Naive thymus-derived CD4-positive, alpha-beta T cell (primary cell): ENCODE results near the gene JAKMIP1. TPM values are rescaled to one million over a fixed set of nuclear protein-coding genes. Genes with fewer than 3 reads are reported as not detected.

Experiments used
- ATAC-seq: fragments of 150-1000 bp; cut with Tn5 transposase; 2 replicates; pipeline ENCODE4 v1.10.0; 2021; ENCODE audit warnings: mild to moderate bottlenecking, moderate library complexity
- CTCF ChIA-PET: fragments of 350-600 bp; sonication (Branson Sonifier 250); formaldehyde crosslinking; loops from one replicate; lab custom pipeline; 2021; ENCODE audit warnings: antibody characterized with exemption; lab: Charles Lee
- POLR2A ChIA-PET: fragments of 350-600 bp; sonication (Branson Sonifier 250); formaldehyde crosslinking; loops from one replicate; lab custom pipeline; 2021; ENCODE audit warnings: antibody characterized with exemption, inconsistent platforms; lab: Charles Lee
- DNase-seq, 9 donors: peaks; one replicate each; pipeline versions ENCODE4 v3.0.0 to v3.0.0-alpha.2; 2020 to 2022; ENCODE audit warnings: mixed read lengths in 1 of 9
- H3K27ac ChIP-seq: one replicate; pipeline ENCODE4 v1.7.0; 2013; ENCODE audit warnings: mild to moderate bottlenecking, low read depth, low read length, moderate library complexity
- H3K27me3 ChIP-seq, 2 donors: one replicate each; pipeline ENCODE4 v1.7.0; 2013; ENCODE audit warnings: low read length in 2 of 2, mild to moderate bottlenecking in 2 of 2, moderate library complexity in 2 of 2; ENCODE audit not compliant: control insufficient read depth in 2 of 2, insufficient read depth in 2 of 2
- H3K36me3 ChIP-seq, 3 experiments: 1 replicate in 2 of 3; 2 replicates in 1 of 3; pipeline ENCODE4 v1.7.0; 2013; ENCODE audit warnings: low read length in 3 of 3, mild to moderate bottlenecking in 3 of 3, moderate library complexity in 1 of 3; ENCODE audit not compliant: insufficient read depth in 3 of 3, control insufficient read depth in 2 of 3
- H3K4me1 ChIP-seq, 2 donors: one replicate each; pipeline ENCODE4 v1.7.0; 2013; ENCODE audit warnings: low read length in 2 of 2, mild to moderate bottlenecking in 2 of 2, moderate library complexity in 1 of 2; ENCODE audit not compliant: control insufficient read depth in 2 of 2, insufficient read depth in 2 of 2
- H3K4me3 ChIP-seq: 2 replicates; pipeline ENCODE4 v1.7.0; 2013; ENCODE audit warnings: mild to moderate bottlenecking, low read length
- H3K9me3 ChIP-seq, 3 experiments: 1 replicate in 2 of 3; 2 replicates in 1 of 3; pipeline ENCODE4 v1.7.0; 2013; ENCODE audit warnings: low read length in 3 of 3; ENCODE audit not compliant: control insufficient read depth in 2 of 3
- H3K27ac Mint-ChIP-seq, 9 donors: one replicate each; pipeline ENCODE4 v1.8.0; 2020 to 2022; ENCODE audit warnings: mixed read lengths in 9 of 9, mild to moderate bottlenecking in 8 of 9, moderate library complexity in 5 of 9, inconsistent platforms in 2 of 9
- H3K27me3 Mint-ChIP-seq, 5 donors: one replicate each; pipeline ENCODE4 v1.8.0; 2021 to 2022; ENCODE audit warnings: mixed read lengths in 5 of 5, mild to moderate bottlenecking in 1 of 5
- H3K36me3 Mint-ChIP-seq, 5 donors: one replicate each; pipeline ENCODE4 v1.8.0; 2020 to 2022; ENCODE audit warnings: mixed read lengths in 5 of 5, mild to moderate bottlenecking in 3 of 5, inconsistent platforms in 1 of 5
- H3K4me1 Mint-ChIP-seq, 7 donors: one replicate each; pipeline ENCODE4 v1.8.0; 2020 to 2022; ENCODE audit warnings: mixed read lengths in 7 of 7, mild to moderate bottlenecking in 3 of 7, inconsistent platforms in 1 of 7
- H3K4me3 Mint-ChIP-seq, 10 donors: one replicate each; pipeline ENCODE4 v1.8.0; 2020 to 2022; ENCODE audit warnings: mild to moderate bottlenecking in 10 of 10, mixed read lengths in 10 of 10, moderate library complexity in 6 of 10, inconsistent platforms in 2 of 10
- H3K9me3 Mint-ChIP-seq, 11 donors: one replicate each; pipeline ENCODE4 v1.8.0; 2020 to 2022; ENCODE audit warnings: mixed read lengths in 11 of 11, mild to moderate bottlenecking in 4 of 11, inconsistent platforms in 1 of 11, moderate library complexity in 1 of 11
- intact Hi-C, 2 donors: fragments of 100-400 bp; cut with micrococcal nuclease; formaldehyde crosslinking; loops; one replicate each; pipeline ENCODE4 v1.15.1; 2023
- polyA plus RNA-seq, 2 donors: library from polyadenylated mRNA; unstranded; fragments of 300-500 nt; fragmentation: Illumina TruSeq; gene quantifications; one replicate each; pipeline ENCODE4 v1.2.3, GENCODE V29; 2021
- total RNA-seq, 6 experiments: library from RNA in 5 of 6; stranded (reverse) in 5 of 6; gene quantifications; 1 replicate in 5 of 6; 2 replicates in 1 of 6; pipeline ENCODE4 v1.2.3 and lab custom pipeline; 2021 to 2026

The JAKMIP1 gene
- total and polyA plus RNA-seq, 7 experiments from 2014 or later: 0.21 to 15.3 (median 2.4) TPM; not detected in 3

GRCh38 chr4:6229095-6229494 lies 28.7 kb upstream of the JAKMIP1 start:
- ChIA-PET POLR2A (no interaction called here), CTCF (no interaction called here)
- H3K36me3 Mint-ChIP-seq: no peaks in the 10 kb centered on the region
- intact Hi-C loops: no loop called here
- peaks cover 0 to 4% (median 2%) of the 10 kb centered on the region in 11 donors for H3K9me3 Mint-ChIP-seq
- H3K4me3 Mint-ChIP-seq: no peak overlapping the region
- Histone ChIP-seq H3K4me3 (no peak overlapping the region), H3K9me3 (no peaks in the 10 kb centered on the region), H3K36me3 (no peaks in the 10 kb centered on the region), H3K4me1 (no peaks in the 10 kb centered on the region), H3K27ac (no peak overlapping the region), H3K27me3 (no peaks in the 10 kb centered on the region)
- H3K27me3 Mint-ChIP-seq: peaks cover 12 to 34% (median 17%) of the 10 kb centered on the region in 5 donors
- DNase-seq: no peak
- no peak overlapping the region for H3K27ac Mint-ChIP-seq
- ATAC-seq: no peak
- no peaks in the 10 kb centered on the region for H3K4me1 Mint-ChIP-seq

- H3K9me3 ChIP-seq: no peaks in the 10 kb centered on the region
- Mint-ChIP-seq H3K9me3 (peaks cover 0 to 11% (median 2%) of the 10 kb centered on the region in 11 donors), H3K27ac (no peak overlapping the region), H3K27me3 (peaks cover 17 to 38% (median 22%) of the 10 kb centered on the region in 5 donors), H3K4me3 (no peak overlapping the region), H3K4me1 (no peaks in the 10 kb centered on the region), H3K36me3 (no peaks in the 10 kb centered on the region)
- intact Hi-C loops: no loop called here
- H3K27ac ChIP-seq: no peak overlapping the region
- H3K4me1 ChIP-seq: no peaks in the 10 kb centered on the region
- DNase-seq (peak in 1 of 9 donors; percentile 13), ATAC-seq (no peak)
- no peak overlapping the region for H3K4me3 ChIP-seq
- ChIA-PET POLR2A (no interaction called here), CTCF (no interaction called here)
- H3K36me3 ChIP-seq: no peaks in the 10 kb centered on the region
- no peaks in the 10 kb centered on the region for H3K27me3 ChIP-seq
These were observed 28.1 kb upstream of the JAKMIP1 start for GRCh38 chr4:6228158-6229067.

GRCh38 chr4:6227412-6228157 lies 27.2 kb upstream of the JAKMIP1 start:
- Histone ChIP-seq H3K9me3 (peaks cover 0 to 2% (median 0%) of the 10 kb centered on the region in 3 experiments), H3K36me3 (no peaks in the 10 kb centered on the region), H3K4me1 (no peaks in the 10 kb centered on the region), H3K4me3 (no peak overlapping the region), H3K27me3 (no peaks in the 10 kb centered on the region), H3K27ac (no peak overlapping the region)
- Mint-ChIP-seq H3K27ac (no peak overlapping the region), H3K4me3 (no peak overlapping the region), H3K4me1 (no peaks in the 10 kb centered on the region), H3K36me3 (no peaks in the 10 kb centered on the region), H3K9me3 (peaks cover 0 to 19% (median 4%) of the 10 kb centered on the region in 11 donors), H3K27me3 (peaks cover 23 to 44% (median 30%) of the 10 kb centered on the region in 5 donors)
- ATAC-seq: no peak
- CTCF ChIA-PET: no interaction called here
- intact Hi-C loops: no loop called here
- peak in 1 of 9 donors; percentile 8 for DNase-seq
- POLR2A ChIA-PET: no interaction called here

- no peaks in the 10 kb centered on the region for H3K4me1 Mint-ChIP-seq
- H3K36me3 ChIP-seq: no peaks in the 10 kb centered on the region
- H3K4me1 ChIP-seq: no peaks in the 10 kb centered on the region
- DNase-seq: no peak
- peaks cover 28 to 47% (median 35%) of the 10 kb centered on the region in 5 donors for H3K27me3 Mint-ChIP-seq
- intact Hi-C loops: no loop called here
- no peak overlapping the region for H3K4me3 ChIP-seq
- H3K36me3 Mint-ChIP-seq: no peaks in the 10 kb centered on the region
- peaks cover 0 to 5% (median 0%) of the 10 kb centered on the region in 3 experiments for H3K9me3 ChIP-seq
- no peak overlapping the region for H3K27ac Mint-ChIP-seq
- CTCF ChIA-PET: no interaction called here
- H3K9me3 Mint-ChIP-seq: peaks cover 0 to 23% (median 6%) of the 10 kb centered on the region in 11 donors
- no peak overlapping the region for H3K27ac ChIP-seq
- POLR2A ChIA-PET: no interaction called here
- no peaks in the 10 kb centered on the region for H3K27me3 ChIP-seq
- ATAC-seq: no peak
- H3K4me3 Mint-ChIP-seq: no peak overlapping the region
These were observed 26.2 kb upstream of the JAKMIP1 start for GRCh38 chr4:6226506-6226905.

- Histone ChIP-seq H3K27ac (no peak overlapping the region), H3K4me1 (peaks cover 0 to 4% of the 10 kb centered on the region in 2 donors), H3K27me3 (peaks cover 0 to 1% of the 10 kb centered on the region in 2 donors), H3K9me3 (peaks cover 0 to 5% (median 0%) of the 10 kb centered on the region in 3 experiments), H3K36me3 (no peaks in the 10 kb centered on the region), H3K4me3 (no peak overlapping the region)
- Mint-ChIP-seq H3K36me3 (no peaks in the 10 kb centered on the region), H3K27ac (no peak overlapping the region), H3K27me3 (peaks cover 37 to 57% (median 45%) of the 10 kb centered on the region in 5 donors), H3K4me1 (peaks cover 0 to 4% (median 0%) of the 10 kb centered on the region in 7 donors), H3K9me3 (peaks cover 0 to 29% (median 8%) of the 10 kb centered on the region in 11 donors), H3K4me3 (no peak overlapping the region)
- ATAC-seq: no peak
- ChIA-PET CTCF (no interaction called here), POLR2A (no interaction called here)
- DNase-seq: no peak
- intact Hi-C loops: no loop called here
These were observed 25.1 kb upstream of the JAKMIP1 start for GRCh38 chr4:6225469-6225868.

- ChIA-PET CTCF (no interaction called here), POLR2A (no interaction called here)
- no peak overlapping the region for H3K27ac ChIP-seq
- H3K36me3 ChIP-seq: no peaks in the 10 kb centered on the region
- intact Hi-C loops: no loop called here
- peaks cover 0 to 5% (median 0%) of the 10 kb centered on the region in 3 experiments for H3K9me3 ChIP-seq
- Mint-ChIP-seq H3K27me3 (peaks cover 37 to 58% (median 50%) of the 10 kb centered on the region in 5 donors), H3K4me3 (no peak overlapping the region), H3K4me1 (peaks cover 0 to 4% (median 0%) of the 10 kb centered on the region in 7 donors), H3K36me3 (no peaks in the 10 kb centered on the region), H3K9me3 (peaks cover 0 to 29% (median 8%) of the 10 kb centered on the region in 11 donors), H3K27ac (no peak overlapping the region)
- ATAC-seq (no peak), DNase-seq (no peak)
- peaks cover 0 to 4% of the 10 kb centered on the region in 2 donors for H3K4me1 ChIP-seq
- H3K4me3 ChIP-seq: no peak overlapping the region
- peaks cover 0 to 4% of the 10 kb centered on the region in 2 donors for H3K27me3 ChIP-seq
These were observed 24.4 kb upstream of the JAKMIP1 start for GRCh38 chr4:6224735-6225134.
